Fibroblast of the aortic adventitia (primary cell): ENCODE measurements around the gene NKAIN1. TPM values are rescaled to one million over a fixed set of nuclear protein-coding genes. Genes with fewer than 3 reads are reported as not detected.
"Not testable (repeated sequence)": the region's sequence is repeated elsewhere in the genome, so short reads cannot be mapped to it uniquely, and the experiment has no call there.

Experiments used
- DNase-seq: peaks from one replicate; pipeline ENCODE4 v3.0.0-alpha.2; 2010; ENCODE audit warnings: low read depth
- H3K4me3 ChIP-seq: 2 replicates; pipeline ENCODE4 v1.5.1; 2011; ENCODE audit warnings: low read depth, mild to moderate bottlenecking, control low read depth, low read length, moderate library complexity
- total RNA-seq: library from RNA; depleted of rRNA; stranded (reverse); fragments of >200 nt; gene quantifications from 2 replicates; pipeline ENCODE4 v1.2.3, GENCODE V29; 2012; ENCODE audit warnings: low replicate concordance
- TF ChIP-seq, protein P1 (sequence below): IDR thresholded peaks from 2 replicates; pipeline ENCODE4 v1.5.1; 2011; ENCODE audit warnings: mild to moderate bottlenecking, low read length, control low read depth, inconsistent platforms; ENCODE audit not compliant: insufficient read depth

Gene NKAIN1
- total RNA-seq, 1 donor = 0.36 TPM

DNA sequence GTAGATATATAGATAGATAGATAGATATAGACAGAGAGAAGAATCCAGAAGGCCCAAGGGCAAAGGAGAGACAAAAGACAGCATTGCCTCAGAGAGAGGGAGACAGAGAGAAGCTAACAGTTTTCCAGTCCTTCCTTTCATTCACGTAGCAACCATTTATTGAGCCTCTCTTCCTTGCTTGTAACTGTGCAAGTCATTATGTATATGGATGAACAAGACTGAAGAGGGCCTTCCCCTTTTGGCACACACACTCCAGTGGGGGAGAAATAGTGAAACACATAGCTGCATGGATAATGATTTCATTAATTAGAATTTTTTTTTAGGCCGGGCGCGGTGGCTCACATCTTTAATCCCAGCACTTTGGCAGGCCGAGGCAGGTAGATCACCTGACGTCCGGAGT, 99.4 kb downstream of the NKAIN1 start:
- no peak for DNase-seq
- TF ChIP-seq, protein P1, sequence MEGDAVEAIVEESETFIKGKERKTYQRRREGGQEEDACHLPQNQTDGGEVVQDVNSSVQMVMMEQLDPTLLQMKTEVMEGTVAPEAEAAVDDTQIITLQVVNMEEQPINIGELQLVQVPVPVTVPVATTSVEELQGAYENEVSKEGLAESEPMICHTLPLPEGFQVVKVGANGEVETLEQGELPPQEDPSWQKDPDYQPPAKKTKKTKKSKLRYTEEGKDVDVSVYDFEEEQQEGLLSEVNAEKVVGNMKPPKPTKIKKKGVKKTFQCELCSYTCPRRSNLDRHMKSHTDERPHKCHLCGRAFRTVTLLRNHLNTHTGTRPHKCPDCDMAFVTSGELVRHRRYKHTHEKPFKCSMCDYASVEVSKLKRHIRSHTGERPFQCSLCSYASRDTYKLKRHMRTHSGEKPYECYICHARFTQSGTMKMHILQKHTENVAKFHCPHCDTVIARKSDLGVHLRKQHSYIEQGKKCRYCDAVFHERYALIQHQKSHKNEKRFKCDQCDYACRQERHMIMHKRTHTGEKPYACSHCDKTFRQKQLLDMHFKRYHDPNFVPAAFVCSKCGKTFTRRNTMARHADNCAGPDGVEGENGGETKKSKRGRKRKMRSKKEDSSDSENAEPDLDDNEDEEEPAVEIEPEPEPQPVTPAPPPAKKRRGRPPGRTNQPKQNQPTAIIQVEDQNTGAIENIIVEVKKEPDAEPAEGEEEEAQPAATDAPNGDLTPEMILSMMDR = no peak
- no peak overlapping the region for H3K4me3 ChIP-seq

DNA sequence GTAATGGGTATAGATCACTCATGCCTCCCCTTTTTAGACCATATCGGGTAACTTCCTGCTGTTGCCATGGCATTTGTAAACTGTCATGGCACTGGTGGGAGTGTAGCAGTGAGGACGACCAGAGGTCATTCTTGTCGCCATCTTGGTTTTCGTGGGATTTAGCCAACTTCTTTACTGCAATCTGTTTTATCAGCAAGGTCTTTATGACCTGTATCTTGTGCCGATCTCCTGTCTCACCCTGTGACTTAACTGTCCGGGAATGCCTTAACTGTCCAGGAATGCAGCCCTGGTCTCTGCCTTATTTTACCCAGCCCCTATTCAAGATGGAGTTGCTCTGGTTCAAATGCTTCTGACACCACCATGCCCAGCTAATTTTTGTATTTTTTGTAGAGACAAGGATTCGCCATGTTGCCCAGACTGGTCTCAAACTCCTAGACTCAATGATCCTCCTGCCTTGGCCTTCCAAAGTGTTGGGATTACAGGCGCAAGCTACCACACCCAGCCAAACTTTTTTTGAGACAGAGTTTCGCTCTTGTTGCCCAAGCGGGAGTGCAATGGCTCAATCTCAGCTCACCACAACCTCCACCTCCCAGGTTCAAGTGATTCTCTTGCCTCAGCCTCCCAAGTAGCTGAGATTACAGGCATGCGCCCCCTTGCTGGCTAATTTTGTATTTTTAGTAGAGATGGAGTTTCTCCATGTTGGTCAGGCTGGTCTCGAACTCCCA, 100.7 kb downstream of the NKAIN1 start:
- H3K4me3 ChIP-seq, DNase-seq: not testable (repeated sequence)

DNA sequence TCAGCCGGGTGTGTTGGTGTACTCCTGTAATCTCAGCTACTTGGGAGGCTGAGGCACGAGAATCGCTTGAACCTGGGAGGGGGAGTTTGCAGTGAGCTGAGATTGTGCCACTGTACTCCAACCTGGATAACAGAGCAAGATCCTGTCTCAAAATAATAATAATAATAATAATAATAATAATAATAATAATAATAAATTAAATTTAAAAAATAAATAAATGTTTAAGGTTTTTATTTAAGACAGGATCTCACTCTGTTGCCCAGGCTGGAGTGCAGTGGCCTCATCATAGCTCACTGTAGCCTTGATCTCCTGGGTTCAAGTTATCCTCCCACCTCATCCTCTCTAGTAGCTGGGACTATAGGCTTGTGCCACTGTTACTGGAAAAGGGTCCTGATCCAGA, 101.8 kb downstream of the NKAIN1 start:
- not testable (repeated sequence) for DNase-seq, H3K4me3 ChIP-seq

DNA sequence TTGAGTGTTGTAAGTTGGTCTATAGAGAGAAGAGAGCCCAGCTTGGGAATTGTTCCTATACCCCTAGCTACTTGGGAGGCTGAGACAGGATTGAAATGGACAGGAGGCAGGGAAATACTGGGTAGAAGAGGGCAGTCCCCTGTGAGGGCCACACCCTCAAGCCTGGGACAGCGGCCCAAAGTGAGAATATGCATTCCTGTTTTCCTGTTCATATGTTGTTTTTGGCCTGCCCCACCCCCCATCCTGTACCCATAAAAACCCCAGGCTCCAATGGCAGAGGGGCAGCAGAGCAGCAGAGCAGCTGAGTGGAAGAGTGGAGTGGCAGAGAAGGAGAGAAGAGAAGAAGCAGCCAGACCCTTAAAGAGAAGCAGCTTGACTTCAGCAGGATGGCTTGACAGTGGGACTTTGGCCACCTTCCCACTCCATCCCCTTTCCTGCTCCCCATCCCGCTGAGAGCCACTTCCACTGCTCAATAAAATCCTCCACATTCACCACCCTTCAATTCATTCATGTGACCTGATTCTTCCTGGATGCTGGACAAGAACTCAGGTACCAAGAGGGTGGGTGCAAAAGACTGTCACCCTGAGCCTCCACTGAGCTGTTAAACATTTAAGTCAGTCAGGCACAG, 103.6 kb downstream of the NKAIN1 start:
- no peak overlapping the region for H3K4me3 ChIP-seq
- TF ChIP-seq, protein P1 = no peak
- peak; percentile 49 for DNase-seq

DNA sequence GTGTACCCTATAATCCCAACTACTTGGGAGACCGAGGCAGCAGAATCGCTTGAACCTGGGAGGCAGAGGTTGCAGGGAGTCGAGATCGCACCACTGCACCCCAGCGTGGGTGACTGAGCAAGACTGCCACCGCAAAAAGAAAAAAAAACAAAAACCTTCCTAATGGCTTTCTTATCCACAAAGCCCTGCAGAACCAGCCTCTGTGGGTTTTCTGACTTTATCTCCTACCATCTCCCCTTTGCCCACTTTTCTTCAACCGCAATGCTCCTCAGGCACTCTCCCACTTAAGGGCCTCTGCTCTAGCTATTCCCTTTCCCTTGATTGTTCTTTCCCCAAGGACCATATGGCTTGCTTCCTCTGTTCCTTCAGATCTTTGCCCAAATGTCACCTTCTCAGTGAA, 106.3 kb downstream of the NKAIN1 start:
- DNase-seq = no peak
- TF ChIP-seq, protein P1 = no peak

More for the DNA sequence above, 106.3 kb downstream of the NKAIN1 start:
- no peak overlapping the region for H3K4me3 ChIP-seq

Other genes starting within 250 kb of the NKAIN1 start
- 32.9 and 61.1 TPM in 2 replicates for gene PUM1, start 174.2 kb downstream of the NKAIN1 start, total RNA-seq
- gene SNRNP40, start 56.9 kb upstream of the NKAIN1 start, total RNA-seq = 50.3 and 112 TPM in 2 replicates
- gene ZCCHC17, start 57.1 kb upstream of the NKAIN1 start, total RNA-seq = 11.4 and 39.9 TPM in 2 replicates
- 44.2 and 60.6 TPM in 2 replicates for gene FABP3, start 133.2 kb upstream of the NKAIN1 start, total RNA-seq
- gene SERINC2, start 173.3 kb upstream of the NKAIN1 start, total RNA-seq = 5.4 TPM in 1 of 2 replicates, not detected in the other